Esophagus muscularis mucosa (tissue), 3 donors: ENCODE data around the gene MTERF1.

Experiments
- CTCF ChIP-seq, 3 experiments: fragments of 200-600 bp in 2 of 3; fragments of 450-650 bp in 1 of 3; sonication (generic) in 2 of 3; IDR thresholded peaks; one replicate each; pipeline ENCODE4 v1.5.1; 2017 to 2019; ENCODE audit warnings: antibody characterized with exemption in 3 of 3, mild to moderate bottlenecking in 2 of 3, moderate library complexity in 1 of 3
- POLR2A ChIP-seq: fragments of 450-650 bp; IDR thresholded peaks from one replicate; pipeline ENCODE4 v1.6.1; 2017; ENCODE audit warnings: antibody characterized with exemption, moderate library complexity, mild to moderate bottlenecking, low read depth

DNA sequence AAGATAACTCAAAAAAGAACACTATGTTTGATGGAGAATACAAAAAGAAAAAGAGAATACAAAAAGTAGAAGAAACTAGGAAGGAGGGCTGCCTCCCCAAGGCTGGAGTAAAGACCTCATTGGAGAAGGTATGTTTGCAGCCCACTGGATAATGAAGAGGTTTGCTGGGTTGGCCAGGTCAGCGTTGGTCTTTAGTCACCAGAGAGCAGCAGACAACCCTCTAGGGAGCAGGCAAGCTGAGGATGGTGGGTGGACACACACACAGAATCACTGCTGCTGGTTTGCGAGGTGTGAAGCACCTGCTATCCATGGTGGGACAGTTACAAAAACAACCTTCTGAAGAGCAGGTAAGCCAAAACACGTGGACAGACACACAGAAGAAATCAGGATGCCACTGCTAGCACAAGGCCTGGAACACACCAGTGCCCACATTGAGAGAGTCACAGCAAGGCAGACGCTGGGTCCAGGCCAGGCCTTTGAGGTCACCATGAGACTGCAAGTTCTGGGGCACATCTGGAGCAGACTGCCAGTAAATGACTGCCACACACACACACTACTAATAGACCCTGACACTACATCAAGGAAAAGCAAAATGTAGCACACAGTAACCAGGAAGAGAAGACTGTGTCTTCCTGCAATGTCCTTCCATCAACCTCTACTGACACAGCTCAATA lies 43.0 kb downstream of the MTERF1 start:
- TF ChIP-seq POLR2A (no peak), CTCF (IDR thresholded peaks at IDR 0.05) (no peak)
